HCT116 (cell line): ENCODE data around the gene PTGS1. TPM values are rescaled to one million over a fixed set of nuclear protein-coding genes. Genes with fewer than 3 reads are reported as not detected.

Experiments used
- ATAC-seq: fragments of 200-7000 bp; cut with Tn5 transposase; 2 replicates; pipeline ENCODE4 v1.9.1; 2020; ENCODE audit warnings: mild to moderate bottlenecking, moderate library complexity
- BruUV-seq: library from RNA; stranded (reverse); fragments of 400-500 nt; replicated peaks from 2 replicates; lab custom pipeline; 2021; lab: Mats Ljungman, UMichigan
- CTCF ChIA-PET: fragments of 300-600 bp; sonication (Branson Sonifier 250); formaldehyde crosslinking; loops from one replicate; lab custom pipeline; 2021; ENCODE audit warnings: antibody characterized with exemption; lab: Charles Lee
- POLR2A ChIA-PET: fragments of 300-600, 350-600 bp; sonication (Branson Sonifier 250); formaldehyde crosslinking; loops from one replicate; lab custom pipeline; 2021; ENCODE audit warnings: antibody characterized with exemption; lab: Charles Lee
- RAD21 ChIA-PET, 2 experiments: fragments of 300-600 bp; sonication (Branson Sonifier 250); formaldehyde crosslinking; loops; one replicate each; lab custom pipeline; 2023; ENCODE audit warnings: low total read pairs in 2 of 2; ENCODE audit not compliant: uncharacterized antibody in 2 of 2, unreplicated experiment in 2 of 2, low non-redundant PET in 1 of 2; lab: Charles Lee
- DNase-seq: peaks from one replicate; pipeline ENCODE4 v3.0.0-alpha.2; 2010; ENCODE audit warnings: low read depth, low spot score
- H2AFZ ChIP-seq: fragments of 200-600 bp; shearing (Covaris generic), sonication (generic); 2 replicates; pipeline ENCODE4 v1.6.1; 2017; ENCODE audit warnings: low read depth, mixed run types, mixed read lengths, antibody characterized with exemption, low read length; ENCODE audit not compliant: poor library complexity, severe bottlenecking
- H3K27ac ChIP-seq: 2 replicates; pipeline ENCODE4 v1.5.1; 2012; ENCODE audit warnings: low read depth, low read length
- H3K27me3 ChIP-seq: fragments of 200-600 bp; sonication (generic); 2 replicates; pipeline ENCODE4 v1.6.1; 2016; ENCODE audit warnings: mixed run types, low read length, mixed read lengths; ENCODE audit not compliant: insufficient read depth
- H3K36me3 ChIP-seq, 2 experiments: fragments of 200-500 bp in 1 of 2; fragments of 200-600 bp in 1 of 2; sonication (Bioruptor generic) in 1 of 2; sonication (generic) in 1 of 2; 2 replicates each; pipeline versions ENCODE4 v1.5.1 to v1.6.1; 2014 to 2016; ENCODE audit warnings: low read length in 2 of 2, inconsistent platforms in 1 of 2, mixed read lengths in 1 of 2, mixed run types in 1 of 2; ENCODE audit not compliant: insufficient read depth in 2 of 2, control insufficient read depth in 1 of 2
- H3K4me1 ChIP-seq, 2 experiments: fragments of 200-600 bp in 1 of 2; sonication (generic) in 1 of 2; 2 replicates each; pipeline versions ENCODE4 v1.5.1 to v1.6.1; 2012 to 2017; ENCODE audit warnings: low read length in 2 of 2, inconsistent platforms in 1 of 2, mild to moderate bottlenecking in 1 of 2, mixed read lengths in 1 of 2, mixed run types in 1 of 2, moderate library complexity in 1 of 2; ENCODE audit not compliant: insufficient read depth in 2 of 2, control insufficient read depth in 1 of 2
- H3K4me2 ChIP-seq: fragments of 200-600 bp; sonication (generic); 2 replicates; pipeline ENCODE4 v1.6.1; 2017; ENCODE audit warnings: mixed run types, low read length, mixed read lengths
- H3K4me3 ChIP-seq, 2 experiments: fragments of 200-600 bp in 1 of 2; sonication (generic) in 1 of 2; replicated peaks in 1 of 2; 2 replicates each; pipeline ENCODE4 v1.5.1; 2011 to 2016; ENCODE audit warnings: low read length in 2 of 2, control low read depth in 1 of 2, low read depth in 1 of 2, mild to moderate bottlenecking in 1 of 2, mixed read lengths in 1 of 2, mixed run types in 1 of 2
- H3K79me2 ChIP-seq: fragments of 200-600 bp; sonication (generic); 2 replicates; pipeline ENCODE4 v1.6.1; 2017; ENCODE audit warnings: mild to moderate bottlenecking, mixed run types, low read length, moderate library complexity, mixed read lengths; ENCODE audit not compliant: insufficient read depth
- H3K9ac ChIP-seq: fragments of 200-600 bp; sonication (generic); 2 replicates; pipeline ENCODE4 v1.6.1; 2016; ENCODE audit warnings: low read length, mixed read lengths
- H3K9me2 ChIP-seq: fragments of 200-600 bp; sonication (generic), shearing (Covaris generic); 2 replicates; pipeline ENCODE4 v1.6.1; 2017; ENCODE audit warnings: mixed run types, mild to moderate bottlenecking, moderate library complexity; ENCODE audit not compliant: insufficient read depth
- H3K9me3 ChIP-seq, 2 experiments: fragments of 200-500 bp in 1 of 2; fragments of 200-600 bp in 1 of 2; sonication (Bioruptor generic) in 1 of 2; sonication (generic) in 1 of 2; 2 replicates each; pipeline ENCODE4 v1.6.1; 2014 to 2017; ENCODE audit warnings: low read length in 2 of 2, mixed read lengths in 2 of 2, inconsistent platforms in 1 of 2, low read depth in 1 of 2, mild to moderate bottlenecking in 1 of 2, mixed run types in 1 of 2, moderate library complexity in 1 of 2; ENCODE audit not compliant: control insufficient read depth in 1 of 2, insufficient read depth in 1 of 2
- H4K20me1 ChIP-seq: fragments of 200-600 bp; sonication (generic), shearing (Covaris generic); 2 replicates; pipeline ENCODE4 v1.6.1; 2017; ENCODE audit warnings: mixed run types, mild to moderate bottlenecking, moderate library complexity; ENCODE audit not compliant: insufficient read depth
- CBX3 ChIP-seq: IDR thresholded peaks from 2 replicates; pipeline ENCODE4 v1.6.1; 2012; ENCODE audit warnings: low read depth
- CEBPB ChIP-seq: IDR thresholded peaks from 2 replicates; pipeline ENCODE4 v1.6.1; 2012; ENCODE audit warnings: low read depth
- EGR1 ChIP-seq: IDR thresholded peaks from 2 replicates; pipeline ENCODE4 v1.6.1; 2012; ENCODE audit warnings: low read depth
- EZH2 ChIP-seq: fragments of 200-600 bp; sonication (generic); IDR thresholded peaks from 2 replicates; pipeline ENCODE4 v1.6.1; 2017; ENCODE audit warnings: antibody characterized with exemption, mixed run types
- EZH2phosphoT487 ChIP-seq: fragments of 200-600 bp; IDR thresholded peaks from 2 replicates; pipeline ENCODE4 v1.6.1; 2018; ENCODE audit warnings: antibody characterized with exemption, borderline replicate concordance
- FOSL1 ChIP-seq: IDR thresholded peaks from 2 replicates; pipeline ENCODE4 v1.6.1; 2012; ENCODE audit warnings: low read depth
- JUND ChIP-seq: IDR thresholded peaks from 2 replicates; pipeline ENCODE4 v1.6.1; 2012
- MAX ChIP-seq: IDR thresholded peaks from 2 replicates; pipeline ENCODE4 v1.6.1; 2012
- RAD21 ChIP-seq: IDR thresholded peaks from 2 replicates; pipeline ENCODE4 v1.6.1; 2012; ENCODE audit warnings: low read depth, mild to moderate bottlenecking
- REST ChIP-seq: IDR thresholded peaks from 2 replicates; pipeline ENCODE4 v1.6.1; 2012; ENCODE audit warnings: low read depth
- SIN3A ChIP-seq: IDR thresholded peaks from 2 replicates; pipeline ENCODE4 v1.6.1; 2012; ENCODE audit warnings: low read depth
- SP1 ChIP-seq: IDR thresholded peaks from 2 replicates; pipeline ENCODE4 v1.6.1; 2012; ENCODE audit warnings: low read depth
- SRF ChIP-seq: IDR thresholded peaks from 2 replicates; pipeline ENCODE4 v1.6.1; 2012; ENCODE audit warnings: low read depth
- TCF7L2 ChIP-seq: IDR thresholded peaks from 2 replicates; pipeline ENCODE4 v1.7.0; 2011; ENCODE audit warnings: borderline replicate concordance, inconsistent platforms; ENCODE audit not compliant: insufficient read depth, insufficient read length; ENCODE audit errors: extremely low read depth
- YY1 ChIP-seq: IDR thresholded peaks from 2 replicates; pipeline ENCODE4 v1.6.1; 2011; ENCODE audit warnings: low read length, low read depth, moderate library complexity, mild to moderate bottlenecking; ENCODE audit not compliant: insufficient replicate concordance; ENCODE audit errors: extremely low read depth
- ZBTB33 ChIP-seq: IDR thresholded peaks from 2 replicates; pipeline ENCODE4 v1.6.1; 2011; ENCODE audit warnings: mild to moderate bottlenecking, low read length, moderate library complexity; ENCODE audit not compliant: insufficient replicate concordance; ENCODE audit errors: extremely low read depth
- ZFX ChIP-seq: fragments of 450-650 bp; IDR thresholded peaks from 2 replicates; pipeline ENCODE4 v1.6.1; 2017
- intact Hi-C: fragments of 100-400 bp; cut with micrococcal nuclease; formaldehyde crosslinking; loops from 2 replicates; pipeline ENCODE4 v1.10.0; 2022
- total RNA-seq: library from RNA; stranded (reverse); gene quantifications from one replicate; pipeline ENCODE4 v1.2.1, GENCODE V29; 2021; ENCODE audit not compliant: unreplicated experiment

Gene PTGS1
- total RNA-seq, 1 experiment from 2014 or later, result 3.5 TPM

DNA sequence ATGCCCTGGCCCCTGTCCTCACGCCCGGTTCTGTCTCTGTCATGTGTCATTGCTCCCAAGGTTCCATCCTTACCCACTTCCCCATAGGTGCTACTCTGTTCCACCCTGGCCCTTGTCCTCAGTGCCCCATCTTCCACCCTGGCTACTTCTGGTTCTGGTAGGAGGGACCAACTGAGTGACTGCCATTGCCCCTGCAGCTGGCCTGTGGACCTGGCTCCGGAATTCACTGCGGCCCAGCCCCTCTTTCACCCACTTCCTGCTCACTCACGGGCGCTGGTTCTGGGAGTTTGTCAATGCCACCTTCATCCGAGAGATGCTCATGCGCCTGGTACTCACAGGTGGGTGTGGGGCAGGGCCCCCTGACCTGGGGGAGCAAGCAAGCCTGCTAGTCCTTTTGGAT lies 7.4 kb downstream of the PTGS1 start:
- no peak overlapping the region for H3K4me3 ChIP-seq
- no peak overlapping the region for H3K9ac ChIP-seq
- no peak overlapping the region for H3K27ac ChIP-seq
- no peaks in the 10 kb centered on the region for H3K27me3 ChIP-seq
- ChIA-PET POLR2A (no interaction called here), RAD21 (no interaction called here), CTCF (no interaction called here)
- H3K79me2 ChIP-seq, result no peaks in the 10 kb centered on the region
- TF ChIP-seq MAX (no peak), EGR1 (no peak), FOSL1 (no peak), ZBTB33 (no peak), ZFX (no peak), SRF (no peak), EZH2 (no peak), SP1 (no peak), YY1 (no peak), SIN3A (no peak), JUND (no peak), RAD21 (no peak), REST (no peak), TCF7L2 (no peak), CBX3 (no peak), CEBPB (no peak), EZH2phosphoT487 (no peak)
- no peak overlapping the region for H2AFZ ChIP-seq
- BruUV-seq, result no TSS peak
- intact Hi-C loops, result no loop called here
- ATAC-seq (no peak), DNase-seq (no peak)
- no peaks in the 10 kb centered on the region for H4K20me1 ChIP-seq
- peaks cover 4 to 21% of the 10 kb centered on the region in 2 experiments; a peak in 2 of 4 replicates for H3K4me1 ChIP-seq
- no peaks in the 10 kb centered on the region for H3K36me3 ChIP-seq
- H3K4me2 ChIP-seq, result no peak overlapping the region
- peaks cover 3 to 11% of the 10 kb centered on the region in 2 experiments; a peak in 2 of 4 replicates for H3K9me3 ChIP-seq
- no peaks in the 10 kb centered on the region for H3K9me2 ChIP-seq
